ENCODE measurements around the gene MAP3K5. TPM values are rescaled to one million over a fixed set of nuclear protein-coding genes. Genes with fewer than 3 reads are reported as not detected.

Gene MAP3K5
- total and polyA plus RNA-seq, 2 donors (not counting 3 experiments of a cell fraction or from before 2014, with no cell fraction given): 1.5 to 7.0 TPM

GRCh38 chr6:136695412-136695811 is 96.9 kb downstream of the MAP3K5 start:
- Histone ChIP-seq H3K4me1 (ENCODE audit: control insufficient read depth, extremely low read depth, insufficient read depth, low read length) (peaks cover 4% of the 10 kb centered on the region), H3K9me3 (replicated peaks; ENCODE audit: control insufficient read depth, insufficient read depth, low read length) (no peaks in the 10 kb centered on the region), H3K4me3 (replicated peaks in 1 of 3; ENCODE audit: insufficient read depth in 1 of 3, low read depth in 1 of 3, low read length in 3 of 3) (no peak overlapping the region), H3K9me1 (replicated peaks; ENCODE audit: control insufficient read depth, extremely low read depth, insufficient read depth, low read length) (no peaks in the 10 kb centered on the region), H3K27me3 (ENCODE audit: control insufficient read depth in 2 of 2, insufficient read depth in 2 of 2, low read length in 2 of 2) (no peaks in the 10 kb centered on the region), H2AFZ (ENCODE audit: low read depth, low read length) (no peak overlapping the region), H4K20me1 (replicated peaks; ENCODE audit: control insufficient read depth, extremely low read depth, insufficient read depth, low read length) (no peaks in the 10 kb centered on the region), H3K79me2 (ENCODE audit: control insufficient read depth, insufficient read depth, low read length) (no peaks in the 10 kb centered on the region), H3K27ac (ENCODE audit: insufficient read depth, low read depth, low read length) (no peak overlapping the region), H3K4me2 (ENCODE audit: insufficient read depth, low read length) (no peak overlapping the region), H3K9ac (replicated peaks; ENCODE audit: extremely low read depth, insufficient read depth, low read length) (no peak overlapping the region), H3K36me3 (ENCODE audit: control insufficient read depth in 2 of 2, extremely low read depth in 1 of 2, insufficient read depth in 2 of 2, low read length in 2 of 2) (no peaks in the 10 kb centered on the region)
- BruUV-seq (replicated peaks): no TSS peak
- DNase-seq (ENCODE audit: low read depth, low spot score) (no peak), FAIRE-seq (no peak)
- dilution Hi-C loops (cut with MboI; ENCODE audit: extremely low pct_ligation_motif_present, low sequenced_read_pairs) (no loop called here), intact Hi-C loops (cut with micrococcal nuclease) (no loop called here)
- ChIA-PET POLR2A (interaction anchor here (0.6 kb wide), 1 partner anchor 41 kb away, joined by 4 read pairs; no protein-coding TSS in a partner anchor), CTCF (no interaction called here)
- no peak for TF ChIP-seq MAX (IDR thresholded peaks at IDR 0.05; ENCODE audit: insufficient read depth, insufficient read length)
- no peak for TF ChIP-seq POLR2A (IDR thresholded peaks at IDR 0.05; ENCODE audit: low read depth, low read length)
- TF ChIP-seq FOS (IDR thresholded peaks at IDR 0.05; ENCODE audit: borderline replicate concordance, insufficient read depth, low read length): no peak
- TF ChIP-seq, protein P1, sequence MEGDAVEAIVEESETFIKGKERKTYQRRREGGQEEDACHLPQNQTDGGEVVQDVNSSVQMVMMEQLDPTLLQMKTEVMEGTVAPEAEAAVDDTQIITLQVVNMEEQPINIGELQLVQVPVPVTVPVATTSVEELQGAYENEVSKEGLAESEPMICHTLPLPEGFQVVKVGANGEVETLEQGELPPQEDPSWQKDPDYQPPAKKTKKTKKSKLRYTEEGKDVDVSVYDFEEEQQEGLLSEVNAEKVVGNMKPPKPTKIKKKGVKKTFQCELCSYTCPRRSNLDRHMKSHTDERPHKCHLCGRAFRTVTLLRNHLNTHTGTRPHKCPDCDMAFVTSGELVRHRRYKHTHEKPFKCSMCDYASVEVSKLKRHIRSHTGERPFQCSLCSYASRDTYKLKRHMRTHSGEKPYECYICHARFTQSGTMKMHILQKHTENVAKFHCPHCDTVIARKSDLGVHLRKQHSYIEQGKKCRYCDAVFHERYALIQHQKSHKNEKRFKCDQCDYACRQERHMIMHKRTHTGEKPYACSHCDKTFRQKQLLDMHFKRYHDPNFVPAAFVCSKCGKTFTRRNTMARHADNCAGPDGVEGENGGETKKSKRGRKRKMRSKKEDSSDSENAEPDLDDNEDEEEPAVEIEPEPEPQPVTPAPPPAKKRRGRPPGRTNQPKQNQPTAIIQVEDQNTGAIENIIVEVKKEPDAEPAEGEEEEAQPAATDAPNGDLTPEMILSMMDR (IDR thresholded peaks at IDR 0.05; ENCODE audit: extremely low read depth in 1 of 2, insufficient read depth in 1 of 2, low read depth in 1 of 2, low read length in 2 of 2): no peak
- no peak for TF ChIP-seq JUN (IDR thresholded peaks at IDR 0.05; ENCODE audit: borderline replicate concordance, insufficient read depth, insufficient read length, low read depth)
- no peak for TF ChIP-seq EZH2 (IDR thresholded peaks at IDR 0.05; ENCODE audit: borderline replicate concordance, low read depth, low read length, severe bottlenecking)
- no peak for TF ChIP-seq POLR2AphosphoS5 (IDR thresholded peaks at IDR 0.05; ENCODE audit: insufficient read depth, low read depth, low read length)
- no peak for TF ChIP-seq GATA2 (IDR thresholded peaks at IDR 0.05; ENCODE audit: insufficient read depth, insufficient read length, low read depth, low read length)
- TF ChIP-seq MYC (IDR thresholded peaks at IDR 0.05; ENCODE audit: low read depth, low read length): no peak

Measured in endothelial cell of umbilical vein (primary cell).